Transverse colon (tissue), 4 donors: ENCODE measurements around the gene GMPPA. TPM values are rescaled to one million over a fixed set of nuclear protein-coding genes. Genes with fewer than 3 reads are reported as not detected.

ENCODE experiments used
- DNase-seq: peaks from one replicate; pipeline ENCODE4 v3.0.0-alpha.2; 2019
- H3K27ac ChIP-seq, 4 donors: fragments of 200-600 bp; sonication (generic); 2 replicates each; pipeline ENCODE4 v1.5.1; 2016 to 2018; ENCODE audit warnings: inconsistent platforms in 4 of 4
- H3K27me3 ChIP-seq: fragments of 200-600 bp; sonication (generic); 2 replicates; pipeline ENCODE4 v1.5.1; 2017; ENCODE audit warnings: inconsistent platforms
- H3K36me3 ChIP-seq, 4 donors: fragments of 200-600 bp; sonication (generic); 2 replicates each; pipeline ENCODE4 v1.5.1; 2017 to 2019; ENCODE audit warnings: inconsistent platforms in 4 of 4
- H3K4me1 ChIP-seq, 4 donors: fragments of 200-600 bp; sonication (generic); 2 replicates each; pipeline ENCODE4 v1.5.1; 2017 to 2020; ENCODE audit warnings: inconsistent platforms in 4 of 4
- H3K4me3 ChIP-seq, 4 donors: fragments of 200-600 bp; sonication (generic); 1 replicate in 1 of 4; 2 replicates in 3 of 4; pipeline versions ENCODE4 v1.5.1 to v1.6.1; 2017 to 2019; ENCODE audit warnings: inconsistent platforms in 4 of 4
- H3K9me3 ChIP-seq, 2 donors: fragments of 200-600 bp; sonication (generic); 2 replicates each; pipeline ENCODE4 v1.5.1; 2017 to 2019; ENCODE audit warnings: inconsistent platforms in 2 of 2
- CTCF ChIP-seq, 5 experiments: fragments of 200-600 bp in 3 of 5; fragments of 450-650 bp in 2 of 5; sonication (generic) in 3 of 5; IDR thresholded peaks; 1 replicate in 2 of 5; 2 replicates in 3 of 5; pipeline ENCODE4 v1.5.1; 2016 to 2017; ENCODE audit warnings: antibody characterized with exemption in 5 of 5, inconsistent platforms in 3 of 5, mild to moderate bottlenecking in 2 of 5, moderate library complexity in 1 of 5
- EP300 ChIP-seq: sonication (generic); formaldehyde crosslinking; IDR thresholded peaks from one replicate; pipeline ENCODE4 v1.6.1; 2017; ENCODE audit warnings: antibody characterized with exemption, low read depth
- POLR2A ChIP-seq: fragments of 450-650 bp; IDR thresholded peaks from one replicate; pipeline ENCODE4 v1.6.1; 2016; ENCODE audit warnings: antibody characterized with exemption, mild to moderate bottlenecking, moderate library complexity
- POLR2AphosphoS5 ChIP-seq, 3 donors: sonication (generic); formaldehyde crosslinking; IDR thresholded peaks; one replicate each; pipeline ENCODE4 v1.6.1; 2016; ENCODE audit warnings: antibody characterized with exemption in 3 of 3
- WGBS, 2 donors: methylation state at CpG; one replicate each; pipeline ENCODE4 v1.1.5; 2018; ENCODE audit warnings: low coverage in 1 of 2; 5-methylcytosine and 5-hydroxymethylcytosine counted together
- in situ Hi-C, 4 donors: fragments of 200-750 bp; cut with MboI; loops; one replicate each; pipeline versions ENCODE4 v1.15.0 to v1.15.1; 2017; ENCODE audit warnings: low sequenced_read_pairs in 3 of 4, low pct_ligation_motif_present in 1 of 4, low pct_unique_long_range_greater_than_20kb in 1 of 4
- intact Hi-C: fragments of 100-400 bp; cut with DNase I; formaldehyde crosslinking; loops from one replicate; pipeline ENCODE4 v1.15.1; 2023; ENCODE audit warnings: low total_unique reads
- total RNA-seq, 4 donors: library from RNA; depleted of rRNA; stranded (reverse); fragments of >200 nt; gene quantifications; one replicate each; pipeline ENCODE4 v1.1.0, GENCODE V29; 2016

Gene GMPPA
- total RNA-seq, 4 donors from 2014 or later, result 25.1 to 41.1 (median 36.4) TPM

DNA sequence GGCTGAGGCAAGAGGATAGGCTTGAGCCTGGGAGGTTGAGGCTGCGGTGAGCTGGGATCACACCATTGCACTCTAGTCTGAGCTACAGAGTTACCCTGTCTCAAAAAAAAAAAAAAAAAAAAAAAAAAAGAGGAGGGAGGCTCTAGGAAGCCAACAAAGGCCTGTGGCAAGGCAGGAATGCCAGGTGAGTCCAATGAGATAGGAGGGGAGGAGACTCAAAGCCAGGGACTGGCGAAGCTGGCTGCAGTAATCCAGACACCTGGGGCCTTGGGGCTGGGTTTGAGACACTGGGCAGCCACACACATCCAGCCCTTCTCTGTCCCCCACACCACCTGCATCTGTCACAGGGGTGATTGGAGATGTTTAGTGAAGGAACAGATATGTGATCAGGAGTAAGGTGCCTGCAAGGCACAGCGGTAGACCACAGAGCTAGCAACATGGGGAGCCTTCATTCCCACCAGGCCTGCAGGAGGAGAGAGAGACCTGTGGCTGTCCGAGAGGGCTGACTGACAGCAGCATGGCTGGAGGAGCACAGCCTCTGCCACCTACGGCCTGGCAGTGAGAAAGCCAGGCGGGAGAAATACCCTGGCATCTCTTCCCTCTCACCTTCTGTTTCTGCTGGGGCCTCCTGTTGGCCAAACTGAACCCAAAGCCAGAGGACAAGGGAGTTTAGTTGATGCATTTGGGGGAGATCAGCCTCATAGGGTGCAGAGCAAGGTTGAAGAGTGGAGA is 35.4 kb downstream of the GMPPA start:
- Histone ChIP-seq H3K4me1 (peaks cover 0 to 5% (median 0%) of the 10 kb centered on the region in 4 donors), H3K36me3 (no peaks in the 10 kb centered on the region), H3K4me3 (no peak overlapping the region), H3K27me3 (peaks cover 25% of the 10 kb centered on the region), H3K9me3 (no peaks in the 10 kb centered on the region), H3K27ac (no peak overlapping the region)
- in situ Hi-C loops (loop anchor here in 2 of 4 donors (10.0 kb wide), 2 partner anchors 101 to 111 kb away; no protein-coding TSS in a partner anchor), intact Hi-C loops (loop anchor here (5.0 kb wide), 1 partner anchor 57 kb away; no protein-coding TSS in a partner anchor)
- TF ChIP-seq POLR2AphosphoS5 (IDR thresholded peaks at IDR 0.05) (no peak), CTCF (IDR thresholded peaks at IDR 0.05) (no peak), POLR2A (no peak), EP300 (no peak)
- WGBS, 2 donors, result 53 to 67% methylated on average over 3 to 6 of the region's 6 CpGs
- no peak for DNase-seq

DNA sequence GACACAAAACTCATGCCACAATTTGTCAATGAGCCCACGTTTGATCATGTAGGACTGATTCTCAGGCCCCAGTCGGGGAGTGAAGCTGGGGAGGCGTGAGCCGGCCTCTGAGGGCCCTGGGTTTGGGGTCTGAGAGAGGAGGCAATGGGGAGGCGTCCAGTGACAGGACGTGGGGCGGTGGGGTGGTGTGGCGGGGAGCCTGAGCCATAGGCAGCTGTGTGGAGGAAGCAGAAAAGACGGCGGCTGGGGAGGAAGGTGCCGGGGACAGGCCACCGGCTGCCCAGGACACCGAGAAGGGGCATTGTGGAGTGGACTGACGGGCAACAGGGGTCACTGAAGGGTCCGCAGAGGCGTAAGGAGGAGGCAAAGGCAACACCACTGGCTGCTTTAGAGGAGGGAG is 37.7 kb downstream of the GMPPA start:
- no peak for TF ChIP-seq POLR2AphosphoS5 (IDR thresholded peaks at IDR 0.05)
- no peak for TF ChIP-seq CTCF (IDR thresholded peaks at IDR 0.05)
- TF ChIP-seq EP300, result no peak
- in situ Hi-C loops (loop anchor here in 2 of 4 donors (10.0 kb wide), 2 partner anchors 98 to 108 kb away; no protein-coding TSS in a partner anchor), intact Hi-C loops (no loop called here)
- no peak for DNase-seq
- Histone ChIP-seq H3K27ac (no peak overlapping the region), H3K36me3 (peaks cover 0 to 4% (median 0%) of the 10 kb centered on the region in 4 donors), H3K9me3 (no peaks in the 10 kb centered on the region), H3K4me1 (peaks cover 0 to 1% (median under 1%) of the 10 kb centered on the region in 4 donors), H3K27me3 (peaks cover 7% of the 10 kb centered on the region), H3K4me3 (no peak overlapping the region)
- 84% methylated on average over 16 of the region's 16 CpGs; no CpG with 5 or more reads in 1 of the 2 donors for whole genome bisulfite sequencing, 2 donors

- in situ Hi-C loops (loop anchor here in 2 of 4 donors (10.0 kb wide), 2 partner anchors 98 to 108 kb away; no protein-coding TSS in a partner anchor), intact Hi-C loops (no loop called here)
- Histone ChIP-seq H3K27me3 (peaks cover 3% of the 10 kb centered on the region), H3K4me1 (peaks cover 2 to 7% (median 6%) of the 10 kb centered on the region in 4 donors), H3K9me3 (no peaks in the 10 kb centered on the region), H3K36me3 (peaks cover 0 to 4% (median 0%) of the 10 kb centered on the region in 4 donors), H3K27ac (no peak overlapping the region), H3K4me3 (no peak overlapping the region)
- WGBS, 2 donors, result 59% methylated on average over 8 of the region's 9 CpGs; no CpG with 5 or more reads in 1 of the 2 donors
- TF ChIP-seq POLR2A (no peak), CTCF (IDR thresholded peaks at IDR 0.05) (no peak), POLR2AphosphoS5 (IDR thresholded peaks at IDR 0.05) (no peak), EP300 (no peak)
- no peak for DNase-seq
Observed at GRCh38 chr2:219536967-219537366, 38.3 kb downstream of the GMPPA start.

GRCh38 chr2:219537657-219538488 is 39.2 kb downstream of the GMPPA start:
- in situ Hi-C loops (loop anchor here in 2 of 4 donors (10.0 kb wide), 2 partner anchors 97 to 107 kb away; no protein-coding TSS in a partner anchor), intact Hi-C loops (no loop called here)
- TF ChIP-seq EP300, result no peak
- no peak for TF ChIP-seq POLR2A
- no peak for TF ChIP-seq CTCF (IDR thresholded peaks at IDR 0.05)
- TF ChIP-seq POLR2AphosphoS5 (IDR thresholded peaks at IDR 0.05), result no peak
- peaks cover 11 to 16% (median 13%) of the 10 kb centered on the region in 4 donors for H3K4me1 ChIP-seq
- no peak overlapping the region for H3K4me3 ChIP-seq
- no peaks in the 10 kb centered on the region for H3K27me3 ChIP-seq
- no peak overlapping the region for H3K27ac ChIP-seq
- 41% methylated on average over 13 of the region's 15 CpGs; no CpG with 5 or more reads in 1 of the 2 donors for WGBS, 2 donors
- no peaks in the 10 kb centered on the region for H3K9me3 ChIP-seq
- peaks cover 0 to 4% (median 0%) of the 10 kb centered on the region in 4 donors for H3K36me3 ChIP-seq
- no peak for DNase-seq
